Measurements from ENCODE around the gene KEAP1.
"Not testable (repeated sequence)": the region's sequence is repeated elsewhere in the genome, so short reads cannot be mapped to it uniquely, and the experiment has no call there.

Gene KEAP1

DNA sequence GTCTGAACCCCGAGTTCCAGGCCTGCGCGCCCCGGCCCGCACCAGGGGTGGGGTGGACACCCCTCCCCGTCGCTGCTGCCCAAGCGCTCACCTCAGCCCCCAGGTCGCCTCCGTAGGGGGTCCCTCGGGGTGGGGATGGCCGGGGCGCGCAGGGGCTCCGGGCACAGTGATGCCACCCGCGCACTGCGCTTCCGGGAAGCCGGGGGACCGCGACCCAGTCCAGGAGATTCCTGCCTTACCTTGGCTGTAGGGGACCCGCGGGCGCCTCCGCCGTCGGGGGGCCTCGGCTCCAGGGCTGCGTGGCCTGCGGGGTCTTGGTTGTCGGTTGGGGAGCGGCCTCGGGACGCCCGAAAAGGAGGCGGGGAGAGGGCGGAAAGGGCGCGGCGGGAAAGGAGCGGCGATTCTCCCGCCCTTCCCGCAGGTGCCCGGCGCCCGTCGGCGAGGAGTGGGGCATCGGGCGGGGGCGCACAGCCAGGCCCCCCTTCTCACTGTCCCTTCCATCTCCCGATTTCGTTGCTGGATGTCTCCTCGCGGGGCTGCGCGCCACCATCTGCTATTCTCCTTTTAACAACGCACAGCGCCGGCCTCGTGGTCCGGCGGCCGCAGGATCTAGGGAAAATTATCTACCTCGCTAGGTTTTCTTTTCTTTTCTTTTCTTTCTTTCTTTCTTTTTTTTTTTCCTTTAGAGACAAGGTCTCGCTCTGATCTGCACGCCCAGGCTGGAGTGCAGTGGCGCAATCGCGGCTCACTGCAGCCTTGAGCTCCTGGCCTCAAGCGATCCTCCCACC is at the start of gene KEAP1:
Gene KEAP1, minus strand, starts transcription at position 355 of the 788 bp plus-strand sequence. CDS start 3,323 bp downstream, outside the sequence.
- DNase-seq (ENCODE audit: low read depth), result no peak

DNA sequence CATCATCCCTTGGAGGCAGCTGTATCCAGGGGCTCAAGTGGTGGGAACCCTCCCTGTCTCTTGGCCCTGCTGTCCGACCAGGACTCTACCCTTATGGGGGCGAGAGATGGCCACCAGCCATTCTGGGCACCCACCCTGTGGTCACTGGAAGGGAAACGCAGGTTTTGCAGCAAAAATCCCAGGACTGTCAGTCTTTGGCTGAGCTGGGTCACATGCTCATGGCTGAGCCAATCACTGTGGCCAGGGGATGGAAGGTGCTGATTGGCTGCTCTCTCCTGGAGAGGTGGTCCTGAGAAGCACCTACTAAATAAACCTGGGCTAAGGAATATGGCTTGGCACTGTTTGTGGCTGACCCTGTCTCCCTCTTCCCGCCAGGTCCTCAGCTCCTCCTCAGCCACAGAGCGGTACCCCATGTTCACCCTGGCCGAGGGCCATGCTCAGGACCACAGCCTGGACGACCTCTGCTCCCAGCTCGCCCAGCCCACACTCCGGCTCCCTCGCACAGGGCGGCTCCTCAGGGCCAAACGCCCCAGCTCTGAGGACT is 49.4 kb upstream of the KEAP1 start:
- no peak for DNase-seq (ENCODE audit: low read depth)

DNA sequence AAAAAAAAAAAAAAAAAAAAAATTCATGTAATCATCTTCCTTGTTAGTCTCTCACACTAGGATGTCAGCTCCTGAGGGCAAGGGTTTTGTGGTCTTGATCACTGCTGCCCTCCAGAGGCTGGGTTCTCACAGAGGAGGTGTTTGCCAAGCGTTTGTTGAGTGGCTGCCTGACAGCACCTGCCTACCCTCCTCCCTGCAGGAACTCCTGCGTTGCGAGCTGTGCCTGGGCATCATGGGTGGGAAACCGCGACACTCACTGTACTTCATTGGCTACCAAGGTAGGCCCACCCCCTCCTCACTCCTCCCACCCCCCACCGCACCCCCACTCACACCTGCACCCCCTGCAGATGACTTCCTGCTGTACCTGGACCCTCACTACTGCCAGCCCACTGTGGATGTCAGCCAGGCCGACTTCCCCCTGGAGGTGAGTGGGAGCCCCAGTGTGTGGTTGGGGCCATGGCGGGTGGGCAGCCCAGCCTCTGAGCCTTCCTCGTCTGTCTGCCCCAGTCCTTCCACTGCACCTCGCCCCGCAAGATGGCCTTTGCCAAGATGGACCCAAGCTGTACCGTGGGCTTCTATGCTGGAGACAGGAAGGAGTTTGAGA is 48.6 kb upstream of the KEAP1 start:
- no peak for DNase-seq (ENCODE audit: low read depth)

DNA sequence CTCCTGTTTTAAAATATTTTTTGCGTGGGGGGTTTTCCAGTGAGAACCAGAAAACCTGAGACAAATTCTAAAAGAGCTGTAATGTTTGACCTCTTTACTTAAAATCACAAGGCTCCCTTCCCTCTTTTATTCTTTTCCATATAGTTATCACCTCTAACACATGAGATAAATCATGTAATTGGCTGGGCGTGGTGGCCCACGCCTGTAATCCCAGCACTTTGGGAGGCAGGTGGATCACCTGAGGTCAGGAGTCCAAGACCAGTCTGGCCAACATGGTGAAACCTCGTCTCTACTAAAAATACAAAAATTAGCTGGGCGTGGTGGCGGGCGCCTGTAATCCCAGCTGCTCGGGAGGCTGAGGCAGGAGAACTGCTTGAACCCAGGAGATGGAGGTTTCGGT is 47.9 kb upstream of the KEAP1 start:
- DNase-seq (ENCODE audit: low read depth), result not testable (repeated sequence)

DNA sequence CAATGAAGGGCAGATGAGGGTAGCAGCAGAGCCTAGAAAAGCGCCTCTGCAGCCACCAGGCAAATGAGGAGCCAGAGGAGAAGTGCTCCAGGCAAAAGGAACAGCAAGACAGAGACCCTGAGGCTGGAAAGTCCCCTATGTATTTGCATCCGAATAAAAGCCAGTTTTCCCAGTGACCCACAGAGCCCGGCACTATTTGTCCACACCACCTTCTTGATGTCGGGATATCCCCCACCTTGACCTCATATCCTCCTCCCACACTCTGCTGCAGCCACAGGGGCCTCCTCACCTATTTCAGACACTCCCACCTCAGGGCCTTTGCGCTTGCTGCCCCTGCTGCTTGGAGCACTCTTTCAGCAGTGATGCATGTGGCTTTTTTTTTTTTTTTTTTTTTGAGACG is 47.2 kb upstream of the KEAP1 start:
- no peak for DNase-seq (ENCODE audit: low read depth)

DNA sequence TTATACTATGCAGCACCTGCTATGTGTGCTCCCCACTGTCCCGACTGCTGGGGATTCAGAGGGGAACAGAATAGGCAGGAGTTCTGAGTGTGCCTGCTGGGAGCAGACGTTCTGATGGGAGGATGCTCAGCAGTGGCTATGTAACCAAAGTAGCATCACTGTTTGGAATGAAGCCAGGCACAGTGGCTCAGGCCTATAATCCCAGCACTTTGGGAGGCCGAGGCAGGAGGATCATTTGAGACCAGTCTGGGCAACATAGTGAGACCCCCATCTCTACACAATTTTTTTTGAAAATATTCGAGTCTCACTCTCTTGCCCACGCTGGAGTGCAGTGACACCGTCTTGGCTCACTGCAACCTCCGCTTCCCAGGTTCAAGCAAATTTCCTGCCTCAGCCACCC is 46.6 kb upstream of the KEAP1 start:
- DNase-seq (ENCODE audit: low read depth), result no peak

DNA sequence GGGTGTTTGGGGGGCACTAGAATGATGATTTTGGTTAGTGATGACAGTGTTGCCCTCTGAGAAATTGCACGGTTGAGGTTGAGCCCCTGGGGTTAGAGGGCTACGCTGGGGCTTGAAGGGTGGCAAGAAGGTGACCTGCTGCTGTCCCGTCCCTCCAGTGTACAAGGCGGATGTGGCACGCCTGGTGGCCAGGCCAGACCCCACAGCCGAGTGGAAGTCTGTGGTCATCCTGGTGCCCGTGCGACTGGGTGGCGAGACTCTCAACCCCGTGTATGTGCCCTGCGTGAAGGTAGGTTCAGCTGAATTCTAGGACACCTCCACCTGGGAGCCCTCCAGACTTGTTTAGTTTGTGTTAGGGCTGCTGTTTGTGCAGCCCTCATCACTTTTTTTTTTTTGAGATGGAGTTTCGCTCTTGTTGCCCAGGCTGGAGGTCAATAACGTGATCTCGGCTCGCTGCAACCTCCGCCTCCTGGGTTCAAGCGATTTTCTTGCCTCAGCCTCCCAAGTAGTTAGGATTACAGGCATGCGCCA is 45.7 kb upstream of the KEAP1 start:
- DNase-seq (ENCODE audit: low read depth), result no peak

DNA sequence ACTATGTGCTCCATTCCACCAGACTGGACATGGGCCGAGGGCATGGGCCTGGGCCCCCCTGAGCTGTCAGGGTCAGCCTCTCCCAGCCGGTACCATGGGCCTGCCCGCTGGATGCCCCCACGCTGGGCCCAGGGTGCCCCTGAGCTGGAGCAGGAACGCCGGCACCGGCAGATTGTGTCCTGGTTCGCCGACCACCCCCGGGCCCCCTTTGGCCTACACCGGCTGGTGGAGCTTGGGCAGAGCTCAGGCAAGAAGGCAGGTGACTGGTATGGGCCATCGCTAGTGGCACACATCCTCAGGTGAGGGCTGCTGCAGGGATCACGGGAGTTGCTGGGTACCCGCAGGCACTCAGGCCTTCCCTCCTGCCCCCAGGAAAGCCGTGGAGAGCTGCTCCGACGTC is 43.7 kb upstream of the KEAP1 start:
- DNase-seq (ENCODE audit: low read depth), result no peak

DNA sequence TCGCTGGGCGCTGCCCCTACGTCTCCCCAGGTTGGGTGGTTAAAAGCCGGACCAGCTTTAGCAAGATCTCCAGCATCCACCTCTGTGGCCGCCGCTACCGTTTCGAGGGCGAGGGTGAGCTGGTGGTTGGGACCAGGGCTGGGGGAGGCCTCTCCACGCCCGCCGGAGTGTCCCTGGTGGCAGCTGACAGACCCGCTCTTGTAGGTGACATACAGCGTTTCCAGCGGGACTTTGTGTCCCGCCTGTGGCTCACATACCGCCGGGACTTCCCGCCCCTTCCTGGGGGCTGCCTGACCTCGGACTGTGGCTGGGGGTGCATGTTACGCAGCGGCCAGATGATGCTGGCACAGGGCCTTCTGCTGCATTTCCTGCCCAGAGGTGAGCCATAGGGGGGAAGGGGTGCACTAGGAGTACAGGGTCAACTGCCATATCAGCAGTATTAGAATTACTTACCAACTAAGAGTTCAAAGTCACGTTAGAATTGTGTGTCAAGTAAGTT is 41.6 kb upstream of the KEAP1 start:
- DNase-seq (ENCODE audit: low read depth), result no peak

DNA sequence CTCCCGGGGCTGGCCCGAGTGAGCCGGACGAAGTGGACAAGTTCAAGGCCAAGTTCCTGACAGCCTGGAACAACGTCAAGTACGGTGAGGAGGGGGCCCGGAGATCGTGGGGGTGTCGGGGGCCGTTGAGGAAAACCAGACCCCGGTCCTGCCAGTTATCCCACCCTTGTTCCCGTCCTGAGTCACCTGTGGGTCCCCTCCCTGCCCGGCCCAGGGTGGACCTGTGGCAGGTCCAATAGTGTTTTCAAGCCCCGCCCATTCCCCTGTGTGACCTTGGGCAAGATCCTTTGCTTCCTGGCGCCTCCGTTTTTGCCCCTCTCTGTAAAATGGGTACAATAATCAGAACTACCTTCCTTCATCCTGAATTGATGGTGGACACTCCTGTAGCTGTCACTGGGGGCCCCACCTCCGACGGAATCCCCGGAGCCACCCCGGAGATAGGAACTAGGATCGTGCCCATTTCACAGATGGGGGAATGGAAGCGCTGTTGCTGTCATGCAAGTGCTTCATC is 41.1 kb upstream of the KEAP1 start:
- DNase-seq (ENCODE audit: low read depth), result no peak

DNA sequence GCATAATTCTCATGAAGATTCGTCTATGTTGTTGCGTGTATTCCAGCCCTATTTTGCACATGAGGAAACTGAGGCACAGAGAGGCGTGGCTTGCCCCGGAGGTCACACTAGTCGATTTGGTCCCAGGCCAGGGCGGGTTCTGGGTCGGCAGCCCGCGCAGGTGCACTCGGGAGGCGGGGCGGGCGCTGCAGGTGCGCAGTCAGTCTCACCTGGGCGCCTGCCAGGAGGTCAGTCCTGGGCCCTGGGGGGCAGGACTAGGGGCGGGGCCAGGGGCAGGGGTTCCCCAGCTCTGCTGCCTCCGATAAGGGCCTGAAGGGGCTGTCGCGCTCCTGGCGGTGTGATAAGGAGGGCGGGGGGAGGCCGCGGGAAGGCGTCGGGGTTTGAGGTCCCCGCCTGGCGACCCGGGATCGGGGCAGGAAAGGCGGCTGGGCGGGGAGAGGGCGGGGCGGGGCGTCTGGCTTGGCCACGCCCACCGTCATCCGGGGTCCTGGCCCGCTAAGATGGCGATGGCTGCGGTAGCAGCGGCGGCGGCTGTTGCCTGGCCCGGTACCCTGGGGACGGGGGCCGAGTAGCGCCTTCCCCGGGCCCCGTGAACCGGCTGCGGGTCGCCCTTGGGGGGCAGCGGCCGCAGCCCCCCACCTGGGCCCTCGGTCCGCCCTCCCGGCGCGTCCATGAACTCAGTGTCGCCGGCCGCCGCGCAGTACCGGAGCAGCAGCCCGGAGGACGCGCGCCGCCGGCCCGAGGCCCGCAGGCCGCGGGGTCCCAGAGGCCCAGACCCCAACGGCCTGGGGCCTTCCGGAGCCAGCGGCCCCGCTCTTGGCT is 40.5 kb upstream of the KEAP1 start, which contains the start of gene ATG4D:
Gene ATG4D, plus strand, starts transcription at position 485 of the 822 bp plus-strand sequence. Its CDS starts 187 bp downstream, at position 672.
- no peak for DNase-seq (ENCODE audit: low read depth)

DNA sequence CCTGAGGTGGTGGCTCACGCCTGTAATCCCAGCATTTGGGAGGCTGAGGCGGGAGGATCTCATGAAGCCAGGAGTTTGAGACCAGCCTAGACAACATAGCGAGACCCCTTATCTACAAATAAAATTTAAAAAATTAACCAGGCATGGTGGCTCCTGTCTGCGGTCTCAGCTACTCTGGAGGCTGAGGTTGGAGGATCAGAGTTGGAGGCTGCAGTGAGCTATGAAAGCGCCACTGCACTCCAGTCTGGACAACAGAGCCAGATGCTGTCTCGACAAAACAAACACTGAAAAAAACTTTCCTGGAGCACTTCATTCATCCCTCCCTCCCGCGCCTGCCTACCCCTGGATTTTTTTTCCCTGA is 39.9 kb upstream of the KEAP1 start:
- no peak for DNase-seq (ENCODE audit: low read depth)

DNA sequence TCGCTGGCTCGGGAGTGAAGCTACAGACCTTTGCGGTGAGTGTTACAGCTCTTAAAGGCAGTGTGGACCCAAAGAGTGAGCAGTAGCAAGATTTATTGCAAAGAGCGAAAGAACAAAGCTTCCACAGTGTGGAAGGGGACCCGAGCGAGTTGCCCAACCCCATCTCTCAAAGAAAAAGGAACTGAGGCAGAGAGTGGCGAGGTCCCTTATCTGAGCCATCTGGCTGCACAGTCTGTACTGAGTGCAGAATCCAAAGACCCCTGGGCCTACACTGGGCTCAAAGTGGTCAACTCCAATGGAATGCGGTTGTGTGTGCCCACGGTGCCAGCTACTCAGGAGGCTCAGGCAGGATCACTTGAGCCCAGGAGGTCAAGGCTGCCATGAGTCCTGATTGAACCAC is 35.9 kb upstream of the KEAP1 start:
- not testable (repeated sequence) for DNase-seq (ENCODE audit: low read depth)

DNA sequence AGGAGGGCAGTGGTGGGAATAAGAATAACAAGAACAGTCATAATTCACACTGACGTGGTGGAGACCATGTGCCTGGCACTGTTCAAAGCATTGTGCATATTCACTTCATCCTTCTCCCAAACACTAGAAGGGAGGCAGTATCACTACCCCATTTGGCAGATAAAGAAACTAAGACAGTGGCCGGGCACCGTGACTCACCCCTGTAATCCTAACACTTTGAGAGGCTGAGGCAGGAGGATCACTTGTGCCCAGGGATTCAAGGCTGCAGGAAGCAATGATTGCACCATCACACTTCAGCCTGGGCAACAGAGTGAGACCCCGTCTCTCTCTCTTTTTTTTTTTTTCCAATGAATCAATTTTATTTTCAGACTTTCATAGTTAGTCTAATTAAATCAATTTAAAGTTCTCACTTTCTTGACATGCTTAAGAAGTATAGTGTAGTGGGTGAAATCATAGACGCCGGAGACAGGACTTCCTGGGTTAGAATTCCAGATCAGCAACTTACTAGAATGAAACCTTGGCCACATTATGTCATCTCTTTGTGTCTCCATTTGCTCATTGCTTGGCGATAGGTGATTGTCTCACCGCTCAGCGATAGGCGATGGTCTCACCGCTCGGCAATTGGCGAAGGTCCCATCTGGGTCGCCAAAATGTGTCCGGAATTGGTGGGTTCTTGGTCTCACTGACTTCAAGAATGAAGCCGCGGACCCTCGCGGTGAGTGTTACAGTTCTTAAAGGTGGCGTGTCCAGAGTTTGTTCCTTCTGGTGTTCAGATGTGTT is 35.2 kb upstream of the KEAP1 start:
- no peak for DNase-seq (ENCODE audit: low read depth)

DNA sequence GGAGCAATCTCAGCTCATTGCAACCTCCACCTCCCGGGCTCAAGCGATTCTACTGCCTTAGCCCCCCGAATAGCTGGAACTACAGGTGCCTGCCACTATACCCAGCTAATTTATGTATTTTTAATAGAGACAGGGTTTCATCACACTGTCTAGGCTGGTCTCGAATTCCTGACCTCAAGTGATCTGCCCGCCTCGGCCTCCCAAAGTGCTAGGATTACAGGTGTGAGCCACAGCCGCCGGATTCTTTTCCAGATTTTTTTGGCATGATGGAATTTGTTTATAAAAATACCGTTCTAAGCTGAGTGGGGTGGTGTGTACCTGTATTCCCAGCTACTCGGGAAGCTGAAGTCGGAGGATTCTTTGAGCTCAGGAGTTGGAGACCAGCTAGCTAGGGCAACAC is 34.5 kb upstream of the KEAP1 start:
- DNase-seq (ENCODE audit: low read depth), result no peak

DNA sequence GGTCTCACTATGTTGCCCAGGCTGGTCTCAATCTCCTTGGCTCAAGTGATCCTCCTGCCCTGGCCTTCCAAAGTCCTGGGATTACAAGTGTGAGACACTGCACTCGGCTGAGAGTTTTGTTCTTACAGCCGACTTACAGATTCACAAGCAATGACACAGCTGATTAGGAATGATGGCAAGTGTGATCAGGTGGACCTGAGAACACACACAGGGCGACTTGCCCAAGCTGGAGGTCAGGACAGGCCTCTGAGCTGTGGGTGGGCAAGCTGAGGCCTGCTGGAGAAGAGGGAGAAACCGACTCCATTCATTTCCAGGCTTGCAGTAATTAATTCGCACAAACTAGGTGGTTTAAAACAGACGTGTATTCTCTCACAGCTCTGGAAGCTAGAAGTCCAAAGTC is 32.5 kb upstream of the KEAP1 start:
- DNase-seq (ENCODE audit: low read depth), result no peak

DNA sequence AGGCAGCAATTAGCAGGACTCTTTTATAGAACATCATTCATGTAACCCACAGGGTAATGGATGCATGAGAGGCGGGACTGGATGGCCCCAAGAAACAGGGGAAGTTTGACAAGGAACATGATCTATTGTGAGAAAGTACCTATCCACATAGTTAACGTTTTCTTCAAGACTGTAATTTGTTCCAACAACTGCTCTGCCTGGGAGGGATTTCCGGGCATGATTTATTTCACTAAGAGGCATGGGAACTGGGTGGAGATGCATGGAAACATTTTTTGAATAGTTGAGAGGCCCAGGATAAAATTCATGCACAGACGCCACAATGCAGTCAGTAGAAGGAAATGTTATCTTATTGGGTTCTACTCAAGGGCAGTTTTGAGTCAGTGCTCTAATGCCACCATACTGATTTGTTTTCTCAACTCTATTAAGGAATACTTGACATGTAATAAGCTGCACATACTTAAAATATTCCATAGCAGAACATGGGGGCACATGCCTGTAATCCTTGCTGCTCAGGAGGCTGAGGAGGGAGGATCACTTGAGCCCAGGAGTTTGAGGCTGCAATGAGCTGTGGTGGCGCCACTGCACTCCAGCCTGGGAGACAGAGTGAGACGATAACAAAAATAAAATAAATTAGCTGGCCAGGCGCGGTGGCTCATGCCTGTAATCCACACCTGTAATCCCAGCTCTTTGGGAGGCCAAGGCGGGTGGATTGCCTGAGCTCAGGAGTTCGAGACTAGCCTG is 30.7 kb upstream of the KEAP1 start:
- no peak for DNase-seq (ENCODE audit: low read depth)

DNA sequence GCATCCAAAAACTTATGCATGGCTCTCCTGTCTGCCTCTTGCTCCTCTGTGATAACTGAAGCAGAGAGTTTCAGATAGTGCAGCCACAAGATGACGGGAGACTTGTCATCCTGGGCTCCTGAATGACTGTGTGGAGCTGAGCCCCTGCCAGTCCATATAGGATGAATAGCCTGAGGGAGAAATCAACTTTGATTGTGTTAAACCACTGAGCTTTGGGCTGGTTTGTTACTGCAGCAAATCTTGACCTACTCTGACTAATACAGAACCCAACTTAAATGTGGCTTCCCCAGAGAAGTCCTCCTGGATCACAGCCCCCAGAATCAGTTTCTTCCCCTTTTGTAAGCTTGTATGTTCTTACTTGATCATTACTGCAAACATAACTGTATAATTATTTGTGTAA is 29.3 kb upstream of the KEAP1 start:
- DNase-seq (ENCODE audit: low read depth), result no peak

DNA sequence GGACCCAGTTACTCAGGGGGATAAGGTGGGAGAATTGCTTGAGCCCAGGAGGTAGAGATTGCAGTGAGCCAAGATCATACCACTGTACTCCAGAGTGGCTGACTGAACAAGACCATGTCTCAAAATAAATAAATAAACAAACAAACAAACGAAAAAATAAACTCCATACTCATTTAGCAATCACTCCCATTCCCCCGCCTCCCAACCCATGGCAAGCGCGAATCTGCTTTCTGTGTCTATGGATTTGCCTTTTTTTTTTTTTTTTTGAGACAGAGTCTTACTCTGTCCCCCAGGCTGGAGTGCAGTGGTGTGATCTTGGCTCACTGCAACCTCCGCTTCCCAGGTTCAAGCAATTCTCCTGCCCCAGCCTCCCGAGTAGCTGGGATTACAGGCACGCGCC is 23.7 kb upstream of the KEAP1 start:
- not testable (repeated sequence) for DNase-seq (ENCODE audit: low read depth)

DNA sequence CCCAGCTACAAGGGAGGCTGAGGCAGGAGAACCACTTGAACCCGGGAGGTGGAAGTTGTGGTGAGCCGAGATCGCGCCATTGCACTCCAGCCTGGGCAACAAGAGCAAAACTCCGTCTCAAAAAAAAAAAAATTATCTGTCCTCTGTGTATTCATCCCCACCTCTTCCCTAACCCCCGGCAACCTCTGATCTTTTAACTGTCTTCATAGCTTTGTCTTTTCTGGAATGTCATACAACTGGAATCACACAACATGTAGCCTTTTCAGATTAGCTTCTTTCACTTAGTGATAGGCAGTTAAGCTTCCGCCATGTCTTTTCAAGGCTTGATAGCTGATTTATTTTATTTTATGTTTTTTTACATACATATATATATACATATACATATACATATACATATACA is 22.5 kb upstream of the KEAP1 start:
- DNase-seq (ENCODE audit: low read depth), result no peak

Data from fibroblast of the conjunctiva (primary cell).